ENCODE results near the gene GTF2B.

DNA sequence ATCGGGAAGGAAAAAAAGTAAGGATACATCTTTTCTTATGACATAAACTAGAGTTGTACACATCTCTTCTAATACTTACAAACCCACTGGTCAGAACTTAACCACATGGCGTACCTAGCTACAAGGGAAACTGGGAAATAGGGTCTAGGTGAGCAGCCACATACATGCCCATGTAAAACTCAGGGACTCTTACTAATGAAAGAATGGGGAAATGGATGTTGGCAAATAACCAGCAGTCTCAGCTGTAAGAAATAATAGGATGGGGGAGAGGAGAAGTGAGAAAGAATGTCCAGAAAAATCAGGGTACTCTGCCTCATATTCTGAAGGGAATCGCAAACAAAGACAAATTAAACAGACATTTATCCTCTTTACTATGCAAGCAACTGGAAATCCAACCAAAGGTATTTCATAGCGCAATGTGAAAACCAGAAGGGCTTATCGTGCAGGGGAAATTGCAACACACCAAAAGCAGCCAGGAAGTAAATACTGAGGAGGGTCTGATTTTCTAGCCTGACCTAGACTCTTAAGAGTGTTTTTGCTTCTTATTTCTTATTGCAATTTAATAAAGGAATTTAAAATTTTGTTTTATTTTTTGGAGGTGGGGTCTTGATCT, 17.5 kb downstream of the GTF2B start:
- TF ChIP-seq, protein P1, sequence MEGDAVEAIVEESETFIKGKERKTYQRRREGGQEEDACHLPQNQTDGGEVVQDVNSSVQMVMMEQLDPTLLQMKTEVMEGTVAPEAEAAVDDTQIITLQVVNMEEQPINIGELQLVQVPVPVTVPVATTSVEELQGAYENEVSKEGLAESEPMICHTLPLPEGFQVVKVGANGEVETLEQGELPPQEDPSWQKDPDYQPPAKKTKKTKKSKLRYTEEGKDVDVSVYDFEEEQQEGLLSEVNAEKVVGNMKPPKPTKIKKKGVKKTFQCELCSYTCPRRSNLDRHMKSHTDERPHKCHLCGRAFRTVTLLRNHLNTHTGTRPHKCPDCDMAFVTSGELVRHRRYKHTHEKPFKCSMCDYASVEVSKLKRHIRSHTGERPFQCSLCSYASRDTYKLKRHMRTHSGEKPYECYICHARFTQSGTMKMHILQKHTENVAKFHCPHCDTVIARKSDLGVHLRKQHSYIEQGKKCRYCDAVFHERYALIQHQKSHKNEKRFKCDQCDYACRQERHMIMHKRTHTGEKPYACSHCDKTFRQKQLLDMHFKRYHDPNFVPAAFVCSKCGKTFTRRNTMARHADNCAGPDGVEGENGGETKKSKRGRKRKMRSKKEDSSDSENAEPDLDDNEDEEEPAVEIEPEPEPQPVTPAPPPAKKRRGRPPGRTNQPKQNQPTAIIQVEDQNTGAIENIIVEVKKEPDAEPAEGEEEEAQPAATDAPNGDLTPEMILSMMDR (IDR thresholded peaks at IDR 0.05), result no peak
- TF ChIP-seq POLR2A (IDR thresholded peaks at IDR 0.05), result no peak
